Astrocyte (in vitro differentiated cells and primary cell): ENCODE measurements around the gene EPN2. TPM values are rescaled to one million over a fixed set of nuclear protein-coding genes. Genes with fewer than 3 reads are reported as not detected.

ENCODE experiments used
- DNase-seq: peaks from one replicate; pipeline ENCODE4 v3.0.0-alpha.2; 2010; ENCODE audit warnings: low read depth
- FAIRE-seq: peaks from 2 replicates; lab custom pipeline; 2011; peaks lifted over from hg19 to GRCh38; lab: Jason Lieb, UNC
- H2AFZ ChIP-seq: 2 replicates; pipeline ENCODE4 v1.6.0; 2012; ENCODE audit warnings: low read depth, low read length, inconsistent platforms
- H3K27ac ChIP-seq: 2 replicates; pipeline ENCODE4 v1.5.1; 2011; ENCODE audit warnings: low read depth, low read length, inconsistent platforms
- H3K27me3 ChIP-seq: 2 replicates; pipeline ENCODE4 v1.6.0; 2011; ENCODE audit warnings: low read length, inconsistent platforms; ENCODE audit not compliant: insufficient read depth
- H3K36me3 ChIP-seq: 2 replicates; pipeline ENCODE4 v1.5.1; 2011; ENCODE audit warnings: low read length, inconsistent platforms; ENCODE audit not compliant: insufficient read depth
- H3K4me1 ChIP-seq: 2 replicates; pipeline ENCODE4 v1.5.1; 2011; ENCODE audit warnings: low read length, inconsistent platforms; ENCODE audit not compliant: insufficient read depth
- H3K4me2 ChIP-seq: 2 replicates; pipeline ENCODE4 v1.6.0; 2012; ENCODE audit warnings: low read length, inconsistent platforms
- H3K4me3 ChIP-seq: 2 replicates; pipeline ENCODE4 v1.5.1; 2011; ENCODE audit warnings: low read depth, mild to moderate bottlenecking, low read length, inconsistent platforms; ENCODE audit not compliant: insufficient read depth
- H3K79me2 ChIP-seq: 2 replicates; pipeline ENCODE4 v1.6.0; 2012; ENCODE audit warnings: mild to moderate bottlenecking, low read length, inconsistent platforms; ENCODE audit not compliant: insufficient read depth
- H3K9ac ChIP-seq: 2 replicates; pipeline ENCODE4 v1.6.0; 2012; ENCODE audit warnings: mild to moderate bottlenecking, low read length, inconsistent platforms
- H3K9me3 ChIP-seq: 2 replicates; pipeline ENCODE4 v1.5.1; 2012; ENCODE audit warnings: low read depth, mild to moderate bottlenecking, low read length, inconsistent platforms; ENCODE audit not compliant: insufficient read depth
- H4K20me1 ChIP-seq: 2 replicates; pipeline ENCODE4 v1.6.0; 2012; ENCODE audit warnings: low read length, inconsistent platforms; ENCODE audit not compliant: insufficient read depth
- H3K27ac Mint-ChIP-seq: one replicate; pipeline ENCODE4 v1.8.0; 2021; ENCODE audit warnings: mild to moderate bottlenecking, mixed read lengths; ENCODE audit not compliant: unreplicated experiment
- H3K27me3 Mint-ChIP-seq: one replicate; pipeline ENCODE4 v1.8.0; 2021; ENCODE audit warnings: low read depth, mixed read lengths; ENCODE audit not compliant: unreplicated experiment
- H3K36me3 Mint-ChIP-seq: one replicate; pipeline ENCODE4 v1.8.0; 2021; ENCODE audit warnings: low read depth, mixed read lengths; ENCODE audit not compliant: unreplicated experiment
- H3K4me1 Mint-ChIP-seq: one replicate; pipeline ENCODE4 v1.8.0; 2021; ENCODE audit warnings: low read depth, mixed read lengths; ENCODE audit not compliant: unreplicated experiment
- H3K4me3 Mint-ChIP-seq: one replicate; pipeline ENCODE4 v1.8.0; 2021; ENCODE audit warnings: mild to moderate bottlenecking, moderate library complexity, mixed read lengths; ENCODE audit not compliant: unreplicated experiment
- H3K9me3 Mint-ChIP-seq: one replicate; pipeline ENCODE4 v1.8.0; 2021; ENCODE audit warnings: mild to moderate bottlenecking, mixed read lengths; ENCODE audit not compliant: unreplicated experiment
- EZH2 ChIP-seq: IDR thresholded peaks from 2 replicates; pipeline ENCODE4 v1.6.1; 2012; ENCODE audit warnings: mild to moderate bottlenecking, low read length, inconsistent platforms; ENCODE audit not compliant: insufficient read depth
- total RNA-seq: library from RNA; stranded (reverse); gene quantifications from 2 replicates; pipeline ENCODE4 v1.2.1, GENCODE V29; 2021
- TF ChIP-seq, protein P1 (sequence below): IDR thresholded peaks from 2 replicates; pipeline ENCODE4 v1.5.1; 2011; ENCODE audit warnings: low read depth, mild to moderate bottlenecking, inconsistent platforms, low read length, moderate library complexity; ENCODE audit not compliant: insufficient read depth

Gene EPN2
- total RNA-seq, 1 donor from 2014 or later, result 48.7 TPM

- no peaks in the 10 kb centered on the region for H3K9me3 ChIP-seq
- H3K9me3 Mint-ChIP-seq, result no peaks in the 10 kb centered on the region
- no peak overlapping the region for H3K27ac Mint-ChIP-seq
- FAIRE-seq (no peak), DNase-seq (no peak)
- no peaks in the 10 kb centered on the region for H4K20me1 ChIP-seq
- peaks cover 6% of the 10 kb centered on the region for H3K4me1 ChIP-seq
- no peak overlapping the region for H3K4me2 ChIP-seq
- H3K4me3 Mint-ChIP-seq, result no peak overlapping the region
- no peak overlapping the region for H2AFZ ChIP-seq
- TF ChIP-seq EZH2, result no peak
- TF ChIP-seq, protein P1, sequence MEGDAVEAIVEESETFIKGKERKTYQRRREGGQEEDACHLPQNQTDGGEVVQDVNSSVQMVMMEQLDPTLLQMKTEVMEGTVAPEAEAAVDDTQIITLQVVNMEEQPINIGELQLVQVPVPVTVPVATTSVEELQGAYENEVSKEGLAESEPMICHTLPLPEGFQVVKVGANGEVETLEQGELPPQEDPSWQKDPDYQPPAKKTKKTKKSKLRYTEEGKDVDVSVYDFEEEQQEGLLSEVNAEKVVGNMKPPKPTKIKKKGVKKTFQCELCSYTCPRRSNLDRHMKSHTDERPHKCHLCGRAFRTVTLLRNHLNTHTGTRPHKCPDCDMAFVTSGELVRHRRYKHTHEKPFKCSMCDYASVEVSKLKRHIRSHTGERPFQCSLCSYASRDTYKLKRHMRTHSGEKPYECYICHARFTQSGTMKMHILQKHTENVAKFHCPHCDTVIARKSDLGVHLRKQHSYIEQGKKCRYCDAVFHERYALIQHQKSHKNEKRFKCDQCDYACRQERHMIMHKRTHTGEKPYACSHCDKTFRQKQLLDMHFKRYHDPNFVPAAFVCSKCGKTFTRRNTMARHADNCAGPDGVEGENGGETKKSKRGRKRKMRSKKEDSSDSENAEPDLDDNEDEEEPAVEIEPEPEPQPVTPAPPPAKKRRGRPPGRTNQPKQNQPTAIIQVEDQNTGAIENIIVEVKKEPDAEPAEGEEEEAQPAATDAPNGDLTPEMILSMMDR, result no peak
- H3K4me1 Mint-ChIP-seq, result peaks cover 12% of the 10 kb centered on the region
- H3K27ac ChIP-seq, result no peak overlapping the region
- H3K27me3 ChIP-seq, result no peaks in the 10 kb centered on the region
- no peaks in the 10 kb centered on the region for H3K79me2 ChIP-seq
- H3K36me3 ChIP-seq, result no peaks in the 10 kb centered on the region
- peaks cover 6% of the 10 kb centered on the region for H3K27me3 Mint-ChIP-seq
- peaks cover 2% of the 10 kb centered on the region for H3K36me3 Mint-ChIP-seq
- no peak overlapping the region for H3K4me3 ChIP-seq
- no peak overlapping the region for H3K9ac ChIP-seq
Observed at GRCh38 chr17:19369107-19369778, 132.1 kb downstream of the EPN2 start.

GRCh38 chr17:19369846-19370492, 132.8 kb downstream of the EPN2 start:
- Histone ChIP-seq H3K9ac (no peak overlapping the region), H3K27ac (no peak overlapping the region), H3K4me2 (no peak overlapping the region), H4K20me1 (no peaks in the 10 kb centered on the region), H3K36me3 (no peaks in the 10 kb centered on the region), H3K79me2 (no peaks in the 10 kb centered on the region), H3K4me3 (no peak overlapping the region), H3K4me1 (peaks cover 6% of the 10 kb centered on the region), H2AFZ (no peak overlapping the region), H3K27me3 (no peaks in the 10 kb centered on the region), H3K9me3 (no peaks in the 10 kb centered on the region)
- FAIRE-seq, result no peak
- Mint-ChIP-seq H3K9me3 (no peaks in the 10 kb centered on the region), H3K27ac (no peak overlapping the region), H3K4me1 (peaks cover 8% of the 10 kb centered on the region), H3K4me3 (no peak overlapping the region), H3K27me3 (peaks cover 2% of the 10 kb centered on the region), H3K36me3 (peaks cover 2% of the 10 kb centered on the region)
- no peak for TF ChIP-seq EZH2
- TF ChIP-seq, protein P1, result no peak
- no peak for DNase-seq

GRCh38 chr17:19370493-19370960, 133.4 kb downstream of the EPN2 start:
- Histone ChIP-seq H2AFZ (no peak overlapping the region), H3K4me3 (no peak overlapping the region), H3K4me1 (peaks cover 6% of the 10 kb centered on the region), H3K27ac (no peak overlapping the region), H3K4me2 (no peak overlapping the region), H3K9ac (no peak overlapping the region), H3K79me2 (no peaks in the 10 kb centered on the region), H3K9me3 (no peaks in the 10 kb centered on the region), H3K27me3 (no peaks in the 10 kb centered on the region), H4K20me1 (no peaks in the 10 kb centered on the region), H3K36me3 (no peaks in the 10 kb centered on the region)
- no peak for FAIRE-seq
- peaks cover 2% of the 10 kb centered on the region for H3K36me3 Mint-ChIP-seq
- H3K9me3 Mint-ChIP-seq, result no peaks in the 10 kb centered on the region
- TF ChIP-seq, protein P1, result no peak
- TF ChIP-seq EZH2, result no peak
- peaks cover 2% of the 10 kb centered on the region for H3K27me3 Mint-ChIP-seq
- no peak overlapping the region for H3K4me3 Mint-ChIP-seq
- H3K4me1 Mint-ChIP-seq, result peaks cover 8% of the 10 kb centered on the region
- H3K27ac Mint-ChIP-seq, result no peak overlapping the region
- DNase-seq, result no peak
